ENCODE data around the gene ARHGEF7. TPM values are rescaled to one million over a fixed set of nuclear protein-coding genes. Genes with fewer than 3 reads are reported as not detected.
A peak's percentile ranks its signal among the peaks of the same experiment; 100 is the strongest.

Gene ARHGEF7
- total RNA-seq, 1 donor from 2014 or later, result 63.2 TPM

DNA sequence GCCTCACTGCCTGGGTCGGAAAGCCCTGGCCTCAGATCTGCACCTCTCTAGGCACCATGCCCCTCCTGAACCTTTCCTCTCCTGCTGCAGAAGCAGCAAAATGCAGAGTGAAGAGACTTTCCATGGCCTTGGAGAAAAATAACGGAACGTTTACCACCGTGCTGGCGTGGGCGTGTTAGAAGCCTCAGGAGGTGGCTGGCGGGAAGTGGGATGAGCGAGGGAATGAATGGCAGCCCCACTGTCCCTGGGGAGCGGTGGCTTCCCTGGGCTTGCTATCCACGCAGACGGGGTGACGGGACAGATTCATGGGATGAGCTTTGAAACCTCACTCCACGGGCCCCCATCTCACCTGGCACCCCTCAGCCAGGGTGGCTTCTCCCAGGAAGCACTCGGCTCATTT, 209.6 kb downstream of the ARHGEF7 start:
- H3K27me3 ChIP-seq, result no peaks in the 10 kb centered on the region
- no peaks in the 10 kb centered on the region for H3K4me1 ChIP-seq
- no peak overlapping the region for H3K27ac ChIP-seq
- ATAC-seq (no peak), DNase-seq (no peak)
- intact Hi-C loops (cut with DNase I), result no loop called here
- no peaks in the 10 kb centered on the region for H3K9me3 ChIP-seq
- TF ChIP-seq, protein P1, sequence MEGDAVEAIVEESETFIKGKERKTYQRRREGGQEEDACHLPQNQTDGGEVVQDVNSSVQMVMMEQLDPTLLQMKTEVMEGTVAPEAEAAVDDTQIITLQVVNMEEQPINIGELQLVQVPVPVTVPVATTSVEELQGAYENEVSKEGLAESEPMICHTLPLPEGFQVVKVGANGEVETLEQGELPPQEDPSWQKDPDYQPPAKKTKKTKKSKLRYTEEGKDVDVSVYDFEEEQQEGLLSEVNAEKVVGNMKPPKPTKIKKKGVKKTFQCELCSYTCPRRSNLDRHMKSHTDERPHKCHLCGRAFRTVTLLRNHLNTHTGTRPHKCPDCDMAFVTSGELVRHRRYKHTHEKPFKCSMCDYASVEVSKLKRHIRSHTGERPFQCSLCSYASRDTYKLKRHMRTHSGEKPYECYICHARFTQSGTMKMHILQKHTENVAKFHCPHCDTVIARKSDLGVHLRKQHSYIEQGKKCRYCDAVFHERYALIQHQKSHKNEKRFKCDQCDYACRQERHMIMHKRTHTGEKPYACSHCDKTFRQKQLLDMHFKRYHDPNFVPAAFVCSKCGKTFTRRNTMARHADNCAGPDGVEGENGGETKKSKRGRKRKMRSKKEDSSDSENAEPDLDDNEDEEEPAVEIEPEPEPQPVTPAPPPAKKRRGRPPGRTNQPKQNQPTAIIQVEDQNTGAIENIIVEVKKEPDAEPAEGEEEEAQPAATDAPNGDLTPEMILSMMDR (IDR thresholded peaks at IDR 0.05), result no peak
- H3K36me3 ChIP-seq, result no peaks in the 10 kb centered on the region
- no peak overlapping the region for H3K4me3 ChIP-seq

DNA sequence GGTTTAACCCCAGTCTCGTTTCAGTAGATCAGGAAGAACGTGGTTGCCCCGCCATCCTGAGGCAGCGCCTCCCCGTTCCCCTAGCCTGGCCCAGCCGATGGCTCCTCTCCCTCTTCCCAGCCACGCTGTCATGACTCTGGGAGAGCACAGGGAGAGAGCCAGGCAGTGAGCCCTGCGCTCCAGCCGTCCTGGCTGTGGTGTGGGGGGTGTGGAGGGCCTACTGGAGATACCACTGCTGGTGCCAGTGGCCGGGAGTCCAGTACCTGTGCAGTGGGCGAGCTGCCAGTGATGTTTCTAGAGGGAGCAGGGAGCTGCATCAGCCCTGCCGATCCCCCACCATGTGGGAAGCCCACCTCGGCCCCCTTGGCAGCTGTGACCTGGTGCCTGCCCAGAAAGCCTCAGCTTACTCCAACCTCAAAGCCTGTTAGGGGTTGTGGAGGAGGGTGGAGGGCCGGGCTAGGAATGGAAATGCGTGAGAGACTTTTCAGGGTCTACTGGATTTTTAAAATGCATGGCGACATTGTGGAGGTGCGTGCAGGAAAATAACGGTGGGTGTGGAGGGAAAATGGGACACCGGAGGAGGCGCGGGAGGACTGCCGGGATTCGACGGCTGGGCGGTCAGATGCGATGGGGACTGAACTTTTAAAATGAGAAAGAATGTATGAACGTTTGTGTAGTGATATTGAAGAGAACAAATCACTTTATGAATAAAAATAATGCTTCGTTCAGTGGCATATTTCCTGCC, 210.2 kb downstream of the ARHGEF7 start:
- no peaks in the 10 kb centered on the region for H3K9me3 ChIP-seq
- DNase-seq, result no peak
- no peaks in the 10 kb centered on the region for H3K4me1 ChIP-seq
- H3K27ac ChIP-seq, result no peak overlapping the region
- H3K4me3 ChIP-seq, result no peak overlapping the region
- H3K27me3 ChIP-seq, result no peaks in the 10 kb centered on the region
- ATAC-seq, result no peak
- H3K36me3 ChIP-seq, result no peaks in the 10 kb centered on the region
- intact Hi-C loops (cut with DNase I), result no loop called here
- TF ChIP-seq, protein P1 (IDR thresholded peaks at IDR 0.05), result no peak

DNA sequence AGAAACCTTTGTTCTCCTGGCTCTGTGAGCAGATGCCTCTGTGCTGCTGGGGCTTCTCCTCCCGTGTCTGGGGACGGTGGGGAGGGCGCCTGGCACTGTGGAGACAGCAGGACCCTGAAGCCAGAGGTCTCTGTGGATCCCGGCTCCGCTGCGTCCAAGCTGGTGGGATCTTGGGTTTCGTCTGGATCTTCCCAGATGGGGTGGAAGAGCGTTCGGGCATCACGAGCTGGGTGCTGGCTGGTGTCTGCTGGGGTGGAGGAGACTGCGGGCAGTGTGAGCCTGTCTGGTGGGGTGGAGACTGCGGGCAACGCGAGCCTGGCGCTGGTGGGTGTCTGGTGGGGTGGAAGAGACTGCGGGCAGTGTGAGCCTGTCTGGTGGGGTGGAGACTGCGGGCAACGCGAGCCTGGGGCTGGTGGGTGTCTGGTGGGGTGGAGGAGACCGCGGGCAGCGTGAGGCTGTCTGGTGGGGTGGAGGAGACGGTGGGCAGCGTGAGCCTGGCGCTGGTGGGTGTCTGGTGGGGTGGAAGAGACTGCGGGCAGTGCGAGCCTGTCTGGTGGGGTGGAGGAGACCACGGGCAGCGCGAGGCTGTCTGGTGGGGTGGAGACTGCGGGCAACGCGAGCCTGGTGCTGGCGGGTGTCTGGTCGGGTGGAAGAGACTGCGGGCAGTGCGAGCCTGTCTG, 211.0 kb downstream of the ARHGEF7 start:
- ATAC-seq (no peak), DNase-seq (no peak)
- H3K36me3 ChIP-seq, result no peaks in the 10 kb centered on the region
- no peaks in the 10 kb centered on the region for H3K4me1 ChIP-seq
- intact Hi-C loops (cut with DNase I), result no loop called here
- TF ChIP-seq, protein P1 (IDR thresholded peaks at IDR 0.05), result no peak
- H3K27me3 ChIP-seq, result no peaks in the 10 kb centered on the region
- H3K4me3 ChIP-seq, result no peak overlapping the region
- no peaks in the 10 kb centered on the region for H3K9me3 ChIP-seq
- no peak overlapping the region for H3K27ac ChIP-seq

DNA sequence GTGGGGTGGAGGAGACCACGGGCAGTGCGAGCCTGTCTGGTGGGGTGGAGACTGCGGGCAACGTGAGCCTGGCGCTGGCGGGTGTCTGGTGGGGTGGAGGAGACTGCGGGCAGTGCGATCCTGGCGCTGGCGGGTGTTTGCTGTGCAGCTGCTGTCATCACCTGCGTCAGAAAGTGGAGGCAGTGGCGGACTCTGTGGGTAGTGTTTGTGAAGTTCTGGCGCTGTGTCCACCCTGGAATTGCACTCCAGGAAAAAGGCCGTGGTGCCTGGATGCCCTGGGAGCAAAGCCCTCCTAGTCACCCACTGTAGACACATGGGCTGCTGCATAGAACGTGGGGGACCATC, 211.5 kb downstream of the ARHGEF7 start:
- intact Hi-C loops (cut with DNase I), result no loop called here
- ATAC-seq, result no peak
- H3K4me3 ChIP-seq, result no peak overlapping the region

DNA sequence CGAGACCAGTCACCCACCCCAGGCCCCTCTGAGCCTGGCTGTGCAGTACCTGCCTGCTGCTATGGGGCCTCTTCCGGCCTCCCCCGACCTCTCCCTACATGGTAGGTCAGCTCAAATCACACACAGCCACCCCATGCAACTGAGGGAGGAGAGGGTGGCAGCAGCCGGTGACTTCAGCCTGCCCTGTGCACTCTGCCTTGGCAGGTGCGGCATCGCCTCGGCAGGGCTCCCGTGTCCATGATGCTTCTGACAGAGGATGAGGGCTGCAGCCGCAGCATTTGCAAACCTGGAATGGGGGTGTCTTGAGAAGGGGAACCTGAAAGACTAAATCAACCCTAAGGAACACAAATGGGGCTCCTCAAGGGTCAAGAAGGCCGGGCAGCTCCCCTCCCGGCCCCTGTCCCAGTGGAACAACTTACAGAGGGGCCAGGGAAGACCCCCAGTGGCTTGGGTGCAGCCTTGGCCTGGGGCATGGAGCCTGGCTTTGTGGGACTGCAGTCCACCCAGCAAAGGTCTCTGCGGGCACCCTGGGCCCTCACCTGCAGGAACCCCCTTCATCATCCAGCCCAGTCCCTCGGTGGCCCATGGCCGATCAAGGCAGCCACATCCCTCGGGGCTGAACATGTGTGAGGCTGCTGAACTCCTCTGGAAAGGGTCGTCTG, 212.0 kb downstream of the ARHGEF7 start:
- H3K36me3 ChIP-seq, result no peaks in the 10 kb centered on the region
- DNase-seq (no peak), ATAC-seq (peak; percentile 6)
- H3K4me1 ChIP-seq, result no peaks in the 10 kb centered on the region
- H3K9me3 ChIP-seq, result no peaks in the 10 kb centered on the region
- no peaks in the 10 kb centered on the region for H3K27me3 ChIP-seq
- TF ChIP-seq, protein P1 (IDR thresholded peaks at IDR 0.05), result no peak
- intact Hi-C loops (cut with DNase I), result no loop called here
- no peak overlapping the region for H3K27ac ChIP-seq
- no peak overlapping the region for H3K4me3 ChIP-seq

More for the DNA sequence above, 211.5 kb downstream of the ARHGEF7 start:
- Histone ChIP-seq H3K27me3 (no peaks in the 10 kb centered on the region), H3K27ac (no peak overlapping the region), H3K36me3 (no peaks in the 10 kb centered on the region), H3K4me1 (no peaks in the 10 kb centered on the region), H3K9me3 (no peaks in the 10 kb centered on the region)
- TF ChIP-seq, protein P1 (IDR thresholded peaks at IDR 0.05), result no peak
- no peak for DNase-seq
